Measurements from ENCODE around the gene FOXP4. TPM values are rescaled to one million over a fixed set of nuclear protein-coding genes. Genes with fewer than 3 reads are reported as not detected.

Gene FOXP4
- total RNA-seq, 3 donors from 2014 or later: 5.1 to 11.0 (median 5.6) TPM

- H3K27ac ChIP-seq: no peak overlapping the region
- no peaks in the 10 kb centered on the region for H3K36me3 ChIP-seq
- H3K4me1 ChIP-seq: no peaks in the 10 kb centered on the region
- H3K4me3 ChIP-seq: no peak overlapping the region
- intact Hi-C loops (cut with DNase I; ENCODE audit: low total_unique reads): no loop called here
- no peak for DNase-seq (ENCODE audit: low spot score in 2 of 2)
- H3K27me3 ChIP-seq: no peaks in the 10 kb centered on the region
- TF ChIP-seq POLR2AphosphoS5 (IDR thresholded peaks at IDR 0.05): no peak
- no peak for TF ChIP-seq POLR2A (IDR thresholded peaks at IDR 0.05)
- TF ChIP-seq CTCF (IDR thresholded peaks at IDR 0.05): no peak
- peaks cover 4 to 6% of the 10 kb centered on the region in 2 donors for H3K9me3 ChIP-seq
Measured at GRCh38 chr6:41621367-41621766, 75.2 kb downstream of the FOXP4 start.

GRCh38 chr6:41621802-41622201 lies 75.6 kb downstream of the FOXP4 start:
- TF ChIP-seq POLR2A (IDR thresholded peaks at IDR 0.05) (no peak), POLR2AphosphoS5 (IDR thresholded peaks at IDR 0.05) (no peak), CTCF (IDR thresholded peaks at IDR 0.05) (no peak)
- intact Hi-C loops (cut with DNase I; ENCODE audit: low total_unique reads): no loop called here
- no peak overlapping the region for H3K27ac ChIP-seq
- peaks cover 4 to 6% of the 10 kb centered on the region in 2 donors for H3K9me3 ChIP-seq
- no peaks in the 10 kb centered on the region for H3K27me3 ChIP-seq
- no peaks in the 10 kb centered on the region for H3K4me1 ChIP-seq
- no peak overlapping the region for H3K4me3 ChIP-seq
- no peak for DNase-seq (ENCODE audit: low spot score in 2 of 2)
- no peaks in the 10 kb centered on the region for H3K36me3 ChIP-seq

- no peak for TF ChIP-seq POLR2AphosphoS5 (IDR thresholded peaks at IDR 0.05)
- TF ChIP-seq POLR2A (IDR thresholded peaks at IDR 0.05): no peak
- no peak for TF ChIP-seq CTCF (IDR thresholded peaks at IDR 0.05)
- H3K27ac ChIP-seq: no peak overlapping the region
- intact Hi-C loops (cut with DNase I; ENCODE audit: low total_unique reads): no loop called here
Measured at GRCh38 chr6:41622206-41622988, 76.2 kb downstream of the FOXP4 start.

GRCh38 chr6:41623330-41623729 lies 77.1 kb downstream of the FOXP4 start:
- TF ChIP-seq CTCF (IDR thresholded peaks at IDR 0.05) (no peak), POLR2AphosphoS5 (IDR thresholded peaks at IDR 0.05) (no peak), POLR2A (IDR thresholded peaks at IDR 0.05) (no peak)
- intact Hi-C loops (cut with DNase I; ENCODE audit: low total_unique reads): no loop called here

More at GRCh38 chr6:41622206-41622988, 76.2 kb downstream of the FOXP4 start:
- Histone ChIP-seq H3K4me1 (no peaks in the 10 kb centered on the region), H3K4me3 (no peak overlapping the region), H3K9me3 (peaks cover 4 to 6% of the 10 kb centered on the region in 2 donors), H3K27me3 (no peaks in the 10 kb centered on the region), H3K36me3 (no peaks in the 10 kb centered on the region)
- DNase-seq (ENCODE audit: low spot score in 2 of 2): no peak

GRCh38 chr6:41624621-41625380 lies 78.6 kb downstream of the FOXP4 start:
- intact Hi-C loops (cut with DNase I; ENCODE audit: low total_unique reads): no loop called here
- TF ChIP-seq POLR2AphosphoS5 (IDR thresholded peaks at IDR 0.05) (no peak), CTCF (IDR thresholded peaks at IDR 0.05) (no peak), POLR2A (IDR thresholded peaks at IDR 0.05) (no peak)
- Histone ChIP-seq H3K27me3 (no peaks in the 10 kb centered on the region), H3K9me3 (peaks cover 4 to 6% of the 10 kb centered on the region in 2 donors), H3K36me3 (no peaks in the 10 kb centered on the region), H3K4me1 (no peaks in the 10 kb centered on the region), H3K4me3 (no peak overlapping the region), H3K27ac (no peak overlapping the region)
- no peak for DNase-seq (ENCODE audit: low spot score in 2 of 2)

More at GRCh38 chr6:41623330-41623729, 77.1 kb downstream of the FOXP4 start:
- no peaks in the 10 kb centered on the region for H3K4me1 ChIP-seq
- no peak overlapping the region for H3K4me3 ChIP-seq
- DNase-seq (ENCODE audit: low spot score in 2 of 2): no peak
- H3K27ac ChIP-seq: no peak overlapping the region
- no peaks in the 10 kb centered on the region for H3K27me3 ChIP-seq
- peaks cover 4 to 6% of the 10 kb centered on the region in 2 donors for H3K9me3 ChIP-seq
- H3K36me3 ChIP-seq: no peaks in the 10 kb centered on the region

All from breast epithelium (tissue), 4 donors.